Keratinocyte (primary cell): ENCODE data around the gene LRRIQ4.

ENCODE experiments used
- CTCF ChIP-seq, 3 experiments: IDR thresholded peaks in 1 of 3; conservative IDR thresholded peaks in 1 of 3; optimal IDR thresholded peaks in 1 of 3; 2 replicates in 2 of 3; 3 replicates in 1 of 3; pipeline versions ENCODE3 to v1.5.1; 2011; ENCODE audit warnings: low read length in 3 of 3, mild to moderate bottlenecking in 3 of 3, moderate library complexity in 2 of 3, control low read depth in 1 of 3, inconsistent platforms in 1 of 3; ENCODE audit not compliant: insufficient read depth in 2 of 3; ENCODE audit errors: extremely low read depth in 1 of 3
- EZH2 ChIP-seq: IDR thresholded peaks from one replicate; pipeline ENCODE4 v1.6.1; 2012; ENCODE audit warnings: inconsistent platforms, mild to moderate bottlenecking, low read length, moderate library complexity

DNA sequence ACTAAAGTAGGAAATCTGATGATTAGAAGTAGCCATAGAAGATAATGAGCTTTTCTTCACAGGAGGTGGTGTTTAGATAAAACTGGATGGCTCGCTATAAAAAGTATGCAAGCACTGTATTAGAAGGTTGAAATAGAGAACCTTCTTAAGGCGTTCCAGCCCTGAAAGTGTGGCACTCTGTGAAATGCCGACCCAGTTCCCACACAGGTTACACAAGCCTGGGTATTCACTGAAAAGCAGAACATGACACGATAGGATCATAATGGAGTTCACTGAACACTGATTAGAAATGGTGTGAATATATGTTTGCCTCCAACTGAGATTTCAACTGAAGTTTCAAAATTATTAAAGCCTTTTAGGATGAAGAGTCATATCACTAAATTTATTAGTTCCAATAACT, 15.0 kb downstream of the LRRIQ4 start:
- no peak for TF ChIP-seq CTCF (optimal IDR thresholded peaks at IDR 0.05 in 1 of 3, IDR thresholded peaks at IDR 0.05 in 1 of 3, conservative IDR thresholded peaks at IDR 0.05 in 1 of 3; ENCODE audit: extremely low read depth in 1 of 3, insufficient read depth in 2 of 3, low read length in 3 of 3)
- no peak for TF ChIP-seq EZH2
